H9 (cell line): ENCODE data around the gene VEZF1. TPM values are rescaled to one million over a fixed set of nuclear protein-coding genes. Genes with fewer than 3 reads are reported as not detected.

Experiments
- DNase-seq: peaks from one replicate; pipeline ENCODE4 v3.0.0-alpha.2; 2017
- H2AFZ ChIP-seq: one replicate; pipeline ENCODE4 v1.6.1; 2013; ENCODE audit warnings: mild to moderate bottlenecking, low read length, control low read depth, moderate library complexity
- H2AK5ac ChIP-seq: 2 replicates; pipeline ENCODE4 v1.6.1; 2013; ENCODE audit warnings: low read length, control low read depth, mixed read lengths; ENCODE audit not compliant: insufficient read length
- H2BK120ac ChIP-seq: one replicate; pipeline ENCODE4 v1.6.1; 2013; ENCODE audit warnings: low read depth, mild to moderate bottlenecking, low read length, control low read depth, inconsistent platforms; ENCODE audit not compliant: poor library complexity, severe bottlenecking
- H2BK12ac ChIP-seq: 2 replicates; pipeline ENCODE4 v1.6.1; 2013; ENCODE audit warnings: low read length, control low read depth, mixed read lengths, low read depth; ENCODE audit not compliant: insufficient read length
- H2BK15ac ChIP-seq: 2 replicates; pipeline ENCODE4 v1.6.1; 2013; ENCODE audit warnings: low read depth, low read length, control low read depth
- H2BK20ac ChIP-seq: one replicate; pipeline ENCODE4 v1.6.1; 2013; ENCODE audit warnings: low read depth, mild to moderate bottlenecking, low read length, control low read depth, inconsistent platforms; ENCODE audit not compliant: poor library complexity, severe bottlenecking
- H2BK5ac ChIP-seq: 2 replicates; pipeline ENCODE4 v1.6.1; 2013; ENCODE audit warnings: low read length, control low read depth, mixed read lengths; ENCODE audit not compliant: insufficient read length
- H3K14ac ChIP-seq: 2 replicates; pipeline ENCODE4 v1.6.1; 2013; ENCODE audit warnings: low read length, control low read depth; ENCODE audit not compliant: insufficient read depth
- H3K18ac ChIP-seq: 2 replicates; pipeline ENCODE4 v1.6.1; 2013; ENCODE audit warnings: low read depth, mild to moderate bottlenecking, mixed read lengths, low read length, control low read depth; ENCODE audit not compliant: insufficient read length
- H3K23ac ChIP-seq: 2 replicates; pipeline ENCODE4 v1.6.1; 2013; ENCODE audit warnings: low read length, control low read depth, mixed read lengths, low read depth; ENCODE audit not compliant: insufficient read length
- H3K23me2 ChIP-seq: 2 replicates; pipeline ENCODE4 v1.6.1; 2013; ENCODE audit warnings: low read depth, mild to moderate bottlenecking, mixed read lengths, low read length, control low read depth; ENCODE audit not compliant: insufficient read length, poor library complexity, severe bottlenecking
- H3K27ac ChIP-seq: 2 replicates; pipeline ENCODE4 v1.5.1; 2013; ENCODE audit warnings: low read length, control low read depth, mixed read lengths, low read depth; ENCODE audit not compliant: insufficient read length
- H3K27me3 ChIP-seq: 2 replicates; pipeline ENCODE4 v1.6.1; 2013; ENCODE audit warnings: low read length, control low read depth, inconsistent platforms; ENCODE audit not compliant: insufficient read depth
- H3K4ac ChIP-seq: 2 replicates; pipeline ENCODE4 v1.6.1; 2013; ENCODE audit warnings: low read depth, mild to moderate bottlenecking, control low read depth, inconsistent platforms, low read length, moderate library complexity
- H3K4me1 ChIP-seq: 2 replicates; pipeline ENCODE4 v1.6.1; 2013; ENCODE audit warnings: low read length, control low read depth, inconsistent platforms; ENCODE audit not compliant: insufficient read depth
- H3K4me2 ChIP-seq: 2 replicates; pipeline ENCODE4 v1.6.1; 2013; ENCODE audit warnings: low read length, control low read depth, mixed read lengths; ENCODE audit not compliant: insufficient read length, insufficient read depth
- H3K56ac ChIP-seq: 2 replicates; pipeline ENCODE4 v1.6.1; 2013; ENCODE audit warnings: low read depth, mild to moderate bottlenecking, mixed read lengths, low read length, control low read depth; ENCODE audit not compliant: insufficient read length
- H3K79me1 ChIP-seq: 2 replicates; pipeline ENCODE4 v1.6.1; 2013; ENCODE audit warnings: low read depth, mild to moderate bottlenecking, moderate library complexity, low read length, control low read depth, inconsistent platforms; ENCODE audit not compliant: insufficient read depth, poor library complexity, severe bottlenecking
- H3K79me2 ChIP-seq: 2 replicates; pipeline ENCODE4 v1.6.1; 2013; ENCODE audit warnings: low read length, control low read depth, inconsistent platforms; ENCODE audit not compliant: insufficient read depth
- H3K9ac ChIP-seq: 2 replicates; pipeline ENCODE4 v1.6.1; 2013; ENCODE audit warnings: low read length, control low read depth, mixed read lengths; ENCODE audit not compliant: insufficient read length; ENCODE audit errors: extremely low read depth
- H3K9me3 ChIP-seq: one replicate; pipeline ENCODE4 v1.6.1; 2013; ENCODE audit warnings: low read depth, low read length, inconsistent platforms; ENCODE audit not compliant: control insufficient read depth
- H3T11ph ChIP-seq: one replicate; pipeline ENCODE4 v1.6.1; 2013; ENCODE audit warnings: mild to moderate bottlenecking, low read length, control low read depth, inconsistent platforms
- H4K20me1 ChIP-seq: one replicate; pipeline ENCODE4 v1.6.1; 2013; ENCODE audit not compliant: control insufficient read depth, insufficient read length, insufficient read depth
- H4K5ac ChIP-seq: 2 replicates; pipeline ENCODE4 v1.6.1; 2013; ENCODE audit warnings: low read depth, mild to moderate bottlenecking, mixed read lengths, low read length, control low read depth; ENCODE audit not compliant: insufficient read length
- H4K8ac ChIP-seq: replicated peaks from 2 replicates; pipeline ENCODE4 v1.6.1; 2013; ENCODE audit warnings: low read length, control low read depth, mixed read lengths, low read depth; ENCODE audit not compliant: insufficient read length
- H4K91ac ChIP-seq: 2 replicates; pipeline ENCODE4 v1.6.1; 2013; ENCODE audit warnings: low read depth, mild to moderate bottlenecking, moderate library complexity, mixed read lengths, low read length, control low read depth; ENCODE audit not compliant: insufficient read length
- H3K27ac Mint-ChIP-seq, 3 experiments: 2 replicates in 2 of 3; 3 replicates in 1 of 3; pipeline ENCODE4 v1.8.0; 2020 to 2021; ENCODE audit warnings: mixed read lengths in 3 of 3, mild to moderate bottlenecking in 1 of 3, moderate library complexity in 1 of 3
- H3K27me3 Mint-ChIP-seq: 2 replicates; pipeline ENCODE4 v1.8.0; 2021; ENCODE audit warnings: low read depth, mild to moderate bottlenecking, moderate library complexity, mixed read lengths
- H3K36me3 Mint-ChIP-seq, 3 experiments: 2 replicates in 2 of 3; 3 replicates in 1 of 3; pipeline ENCODE4 v1.8.0; 2020 to 2021; ENCODE audit warnings: low read depth in 3 of 3, mixed read lengths in 3 of 3; ENCODE audit not compliant: insufficient read depth in 1 of 3
- H3K4me1 Mint-ChIP-seq, 2 experiments: 2 replicates each; pipeline ENCODE4 v1.8.0; 2020; ENCODE audit warnings: mixed read lengths in 2 of 2
- H3K4me3 Mint-ChIP-seq, 2 experiments: 2 replicates in 1 of 2; 3 replicates in 1 of 2; pipeline ENCODE4 v1.8.0; 2020 to 2021; ENCODE audit warnings: mild to moderate bottlenecking in 2 of 2, mixed read lengths in 2 of 2, moderate library complexity in 1 of 2
- H3K9me3 Mint-ChIP-seq, 2 experiments: 2 replicates in 1 of 2; 3 replicates in 1 of 2; pipeline ENCODE4 v1.8.0; 2020; ENCODE audit warnings: mild to moderate bottlenecking in 2 of 2, mixed read lengths in 2 of 2, moderate library complexity in 1 of 2
- WGBS: extraction: QIAGEN DNeasy Blood & Tissue Kit; methylation state at CpG from one replicate; pipeline ENCODE4 v1.1.7; 2013; ENCODE audit warnings: missing lambda C conversion rate, low lambda C conversion rate, mixed read lengths; ENCODE audit not compliant: insufficient read length; ENCODE audit errors: extremely low coverage; 5-methylcytosine and 5-hydroxymethylcytosine counted together
- total RNA-seq: library from RNA; stranded (reverse); gene quantifications from 2 replicates; pipeline ENCODE4 v1.2.1, GENCODE V29; 2021
- TF ChIP-seq, protein P1 (sequence below): fragments of 200-600 bp; sonication (generic); conservative IDR thresholded peaks from 3 replicates; pipeline ENCODE4 v1.8.0; 2021; ENCODE audit warnings: antibody characterized with exemption, mild to moderate bottlenecking

Gene VEZF1
- total RNA-seq, 1 experiment from 2014 or later = 58.1 TPM

DNA sequence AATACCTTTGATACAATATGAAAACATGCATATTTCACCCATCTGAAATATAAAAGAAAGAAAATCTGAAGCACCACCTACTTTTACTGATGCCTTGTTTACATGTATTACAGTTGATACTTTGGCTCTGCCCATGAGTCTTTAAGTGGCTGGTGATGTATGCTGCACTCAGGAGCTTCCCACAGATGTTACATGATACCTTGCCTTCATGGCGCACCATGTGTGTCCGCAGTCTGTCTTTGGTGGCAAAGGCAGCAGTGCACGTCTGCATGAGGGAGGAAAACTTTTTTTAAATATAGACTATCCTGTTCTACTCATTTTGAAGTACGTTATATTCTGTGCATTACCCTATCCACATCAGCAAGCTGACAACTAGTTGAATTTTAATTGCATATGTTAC, 7.5 kb downstream of the VEZF1 start:
- Mint-ChIP-seq H3K4me3 (no peak overlapping the region), H3K27me3 (no peaks in the 10 kb centered on the region), H3K27ac (no peak overlapping the region), H3K4me1 (peaks cover 25 to 26% of the 10 kb centered on the region in 2 experiments), H3K9me3 (no peaks in the 10 kb centered on the region), H3K36me3 (peaks cover 14 to 74% (median 70%) of the 10 kb centered on the region in 3 experiments; a peak in 6 of 7 replicates)
- no peak overlapping the region for H2BK5ac ChIP-seq
- no peaks in the 10 kb centered on the region for H3K27me3 ChIP-seq
- no peak overlapping the region for H3K4ac ChIP-seq
- H3K4me1 ChIP-seq = no peaks in the 10 kb centered on the region
- no peak overlapping the region for H3T11ph ChIP-seq
- H3K4me2 ChIP-seq = no peak overlapping the region
- H4K5ac ChIP-seq = no peak overlapping the region
- H3K14ac ChIP-seq = no peak overlapping the region
- H4K20me1 ChIP-seq = no peaks in the 10 kb centered on the region
- no peak overlapping the region for H3K9ac ChIP-seq
- no peak overlapping the region for H2AFZ ChIP-seq
- no peak overlapping the region for H2AK5ac ChIP-seq
- H3K18ac ChIP-seq = no peak overlapping the region
- H2BK15ac ChIP-seq = no peak overlapping the region
- peaks cover 6% of the 10 kb centered on the region for H3K79me1 ChIP-seq
- no peak overlapping the region for H3K56ac ChIP-seq
- no peak overlapping the region for H2BK120ac ChIP-seq
- H3K23me2 ChIP-seq = no peaks in the 10 kb centered on the region
- H4K8ac ChIP-seq = no peak overlapping the region
- no peak overlapping the region for H3K23ac ChIP-seq
- no peaks in the 10 kb centered on the region for H3K9me3 ChIP-seq
- TF ChIP-seq, protein P1, sequence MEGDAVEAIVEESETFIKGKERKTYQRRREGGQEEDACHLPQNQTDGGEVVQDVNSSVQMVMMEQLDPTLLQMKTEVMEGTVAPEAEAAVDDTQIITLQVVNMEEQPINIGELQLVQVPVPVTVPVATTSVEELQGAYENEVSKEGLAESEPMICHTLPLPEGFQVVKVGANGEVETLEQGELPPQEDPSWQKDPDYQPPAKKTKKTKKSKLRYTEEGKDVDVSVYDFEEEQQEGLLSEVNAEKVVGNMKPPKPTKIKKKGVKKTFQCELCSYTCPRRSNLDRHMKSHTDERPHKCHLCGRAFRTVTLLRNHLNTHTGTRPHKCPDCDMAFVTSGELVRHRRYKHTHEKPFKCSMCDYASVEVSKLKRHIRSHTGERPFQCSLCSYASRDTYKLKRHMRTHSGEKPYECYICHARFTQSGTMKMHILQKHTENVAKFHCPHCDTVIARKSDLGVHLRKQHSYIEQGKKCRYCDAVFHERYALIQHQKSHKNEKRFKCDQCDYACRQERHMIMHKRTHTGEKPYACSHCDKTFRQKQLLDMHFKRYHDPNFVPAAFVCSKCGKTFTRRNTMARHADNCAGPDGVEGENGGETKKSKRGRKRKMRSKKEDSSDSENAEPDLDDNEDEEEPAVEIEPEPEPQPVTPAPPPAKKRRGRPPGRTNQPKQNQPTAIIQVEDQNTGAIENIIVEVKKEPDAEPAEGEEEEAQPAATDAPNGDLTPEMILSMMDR = no peak
- peaks cover 13% of the 10 kb centered on the region; the same call in 1 of the 2 replicates for H3K79me2 ChIP-seq
- H3K27ac ChIP-seq = no peak overlapping the region
- no CpG with 5 or more reads among the region's 4 CpGs for WGBS
- DNase-seq = no peak
- H2BK12ac ChIP-seq = no peak overlapping the region
- H2BK20ac ChIP-seq = no peak overlapping the region
- no peak overlapping the region for H4K91ac ChIP-seq
